ENCODE results near the gene HSBP1.

DNA sequence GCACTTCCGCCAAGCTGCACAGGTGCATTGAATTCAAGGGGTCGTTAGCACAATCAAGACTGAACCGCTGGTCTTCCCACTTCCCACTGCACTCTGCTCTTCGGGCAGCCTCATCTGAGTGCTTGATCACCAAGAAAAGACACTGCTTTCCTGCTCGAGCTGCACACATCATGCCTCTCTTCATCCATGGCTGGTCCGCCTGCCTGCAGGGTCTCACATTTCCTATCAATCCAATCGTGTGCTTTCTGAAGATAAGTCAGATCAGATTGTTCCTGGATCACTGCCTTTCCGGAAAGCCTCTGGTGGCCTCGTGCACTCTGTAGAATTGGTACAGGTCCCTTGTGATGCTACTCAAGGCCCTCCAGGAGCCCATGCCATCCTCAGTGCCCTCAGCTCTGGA, 30.8 kb upstream of the HSBP1 start:
- TF ChIP-seq, protein P1, sequence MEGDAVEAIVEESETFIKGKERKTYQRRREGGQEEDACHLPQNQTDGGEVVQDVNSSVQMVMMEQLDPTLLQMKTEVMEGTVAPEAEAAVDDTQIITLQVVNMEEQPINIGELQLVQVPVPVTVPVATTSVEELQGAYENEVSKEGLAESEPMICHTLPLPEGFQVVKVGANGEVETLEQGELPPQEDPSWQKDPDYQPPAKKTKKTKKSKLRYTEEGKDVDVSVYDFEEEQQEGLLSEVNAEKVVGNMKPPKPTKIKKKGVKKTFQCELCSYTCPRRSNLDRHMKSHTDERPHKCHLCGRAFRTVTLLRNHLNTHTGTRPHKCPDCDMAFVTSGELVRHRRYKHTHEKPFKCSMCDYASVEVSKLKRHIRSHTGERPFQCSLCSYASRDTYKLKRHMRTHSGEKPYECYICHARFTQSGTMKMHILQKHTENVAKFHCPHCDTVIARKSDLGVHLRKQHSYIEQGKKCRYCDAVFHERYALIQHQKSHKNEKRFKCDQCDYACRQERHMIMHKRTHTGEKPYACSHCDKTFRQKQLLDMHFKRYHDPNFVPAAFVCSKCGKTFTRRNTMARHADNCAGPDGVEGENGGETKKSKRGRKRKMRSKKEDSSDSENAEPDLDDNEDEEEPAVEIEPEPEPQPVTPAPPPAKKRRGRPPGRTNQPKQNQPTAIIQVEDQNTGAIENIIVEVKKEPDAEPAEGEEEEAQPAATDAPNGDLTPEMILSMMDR (IDR thresholded peaks at IDR 0.05) = no peak
- TF ChIP-seq, protein P2, sequence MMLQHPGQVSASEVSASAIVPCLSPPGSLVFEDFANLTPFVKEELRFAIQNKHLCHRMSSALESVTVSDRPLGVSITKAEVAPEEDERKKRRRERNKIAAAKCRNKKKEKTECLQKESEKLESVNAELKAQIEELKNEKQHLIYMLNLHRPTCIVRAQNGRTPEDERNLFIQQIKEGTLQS (CRISPR knock-in tag; conservative IDR thresholded peaks at IDR 0.05) = no peak
- TF ChIP-seq, protein P3, sequence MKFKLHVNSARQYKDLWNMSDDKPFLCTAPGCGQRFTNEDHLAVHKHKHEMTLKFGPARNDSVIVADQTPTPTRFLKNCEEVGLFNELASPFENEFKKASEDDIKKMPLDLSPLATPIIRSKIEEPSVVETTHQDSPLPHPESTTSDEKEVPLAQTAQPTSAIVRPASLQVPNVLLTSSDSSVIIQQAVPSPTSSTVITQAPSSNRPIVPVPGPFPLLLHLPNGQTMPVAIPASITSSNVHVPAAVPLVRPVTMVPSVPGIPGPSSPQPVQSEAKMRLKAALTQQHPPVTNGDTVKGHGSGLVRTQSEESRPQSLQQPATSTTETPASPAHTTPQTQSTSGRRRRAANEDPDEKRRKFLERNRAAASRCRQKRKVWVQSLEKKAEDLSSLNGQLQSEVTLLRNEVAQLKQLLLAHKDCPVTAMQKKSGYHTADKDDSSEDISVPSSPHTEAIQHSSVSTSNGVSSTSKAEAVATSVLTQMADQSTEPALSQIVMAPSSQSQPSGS (CRISPR knock-in tag; IDR thresholded peaks at IDR 0.05; ENCODE audit: borderline replicate concordance, low read depth) = no peak
- TF ChIP-seq ZNF317 (CRISPR knock-in tag; IDR thresholded peaks at IDR 0.05; ENCODE audit: borderline replicate concordance, low read depth) (no peak), ZNF232 (CRISPR knock-in tag; IDR thresholded peaks at IDR 0.05) (no peak)

All from WTC11 (cell line).